K562 (cell line): ENCODE measurements around the gene TPX2.

Experiments
- CTCF ChIP-seq, 3 experiments: IDR thresholded peaks in 2 of 3; conservative IDR thresholded peaks in 1 of 3; 2 replicates each; pipeline ENCODE4 v1.5.1; 2011 to 2012; ENCODE audit warnings: low read length in 3 of 3, mild to moderate bottlenecking in 3 of 3, control low read depth in 2 of 3, improper control_type of control experiment in 1 of 3, inconsistent platforms in 1 of 3, low read depth in 1 of 3, mixed read lengths in 1 of 3, moderate library complexity in 1 of 3; ENCODE audit not compliant: insufficient read depth in 2 of 3
- KLF13 ChIP-seq: fragments of 450-650 bp; IDR thresholded peaks from 2 replicates; pipeline ENCODE4 v1.6.1; 2016; ENCODE audit warnings: missing genetic modification characterization, low read depth, mild to moderate bottlenecking, missing compliant biosample characterization, moderate library complexity, borderline replicate concordance
- NCOA2 ChIP-seq, 2 experiments: fragments of 450-650 bp; IDR thresholded peaks; 2 replicates each; pipeline ENCODE4 v1.6.1; 2018; ENCODE audit warnings: mild to moderate bottlenecking in 2 of 2, moderate library complexity in 1 of 2; ENCODE audit not compliant: partially characterized antibody in 2 of 2
- NFE2 ChIP-seq: IDR thresholded peaks from 2 replicates; pipeline ENCODE4 v1.6.1; 2014; ENCODE audit warnings: antibody characterized with exemption, low read depth
- RNF2 ChIP-seq: sonication (generic); IDR thresholded peaks from 2 replicates; pipeline ENCODE4 v1.6.1; 2016
- ZNF263 ChIP-seq: sonication (generic); formaldehyde crosslinking; IDR thresholded peaks from 2 replicates; pipeline ENCODE4 v1.8.0; 2022; ENCODE audit warnings: mild to moderate bottlenecking, missing genetic modification reagents, borderline replicate concordance

- TF ChIP-seq KLF13 (no peak), NCOA2 (IDR thresholded peaks at IDR 0.05; ENCODE audit: partially characterized antibody in 2 of 2) (no peak), NFE2 (no peak), ZNF263 (no peak), RNF2 (no peak), CTCF (IDR thresholded peaks at IDR 0.05 in 2 of 3, conservative IDR thresholded peaks at IDR 0.05 in 1 of 3; ENCODE audit: insufficient read depth in 2 of 3, low read depth in 1 of 3, low read length in 3 of 3) (0 out of 6 replicates have a peak, but pooled peaks of 2 of the 3 experiments have one; percentile 4 to 5)
Observed at GRCh38 chr20:31788578-31788977, 49.5 kb downstream of the TPX2 start.
